Brain microvascular endothelial cell (primary cell): Measurements from ENCODE around the gene FOCAD.

ENCODE experiments used
- DNase-seq: peaks from one replicate; pipeline ENCODE4 v3.0.0-alpha.2; 2020
- H3K27ac ChIP-seq: fragments of 250-450 bp; sonication (Bioruptor Pico); 2 replicates; pipeline ENCODE4 v1.5.1; 2020; ENCODE audit warnings: mild to moderate bottlenecking, moderate library complexity
- H3K27me3 ChIP-seq: fragments of 250-450 bp; sonication (Bioruptor Pico); replicated peaks from 2 replicates; pipeline ENCODE4 v1.5.1; 2020; ENCODE audit warnings: mild to moderate bottlenecking
- H3K36me3 ChIP-seq: fragments of 250-450 bp; sonication (Bioruptor Pico); replicated peaks from 2 replicates; pipeline ENCODE4 v1.5.1; 2020; ENCODE audit warnings: mild to moderate bottlenecking
- H3K4me3 ChIP-seq: 2 replicates; pipeline ENCODE4 v1.5.1; 2011; ENCODE audit warnings: low read depth, mild to moderate bottlenecking, control low read depth, low read length, moderate library complexity
- in situ Hi-C: cut with HindIII; loops from 2 replicates; pipeline ENCODE4 v1.10.0; 2017; ENCODE audit warnings: low sequenced_read_pairs, low pct_ligation_motif_present
- TF ChIP-seq, protein P1 (sequence below): IDR thresholded peaks from 2 replicates; pipeline ENCODE4 v1.5.1; 2011; ENCODE audit warnings: low read depth, mild to moderate bottlenecking, moderate library complexity, low read length, control low read depth, inconsistent platforms; ENCODE audit errors: missing control alignments

Gene FOCAD

DNA sequence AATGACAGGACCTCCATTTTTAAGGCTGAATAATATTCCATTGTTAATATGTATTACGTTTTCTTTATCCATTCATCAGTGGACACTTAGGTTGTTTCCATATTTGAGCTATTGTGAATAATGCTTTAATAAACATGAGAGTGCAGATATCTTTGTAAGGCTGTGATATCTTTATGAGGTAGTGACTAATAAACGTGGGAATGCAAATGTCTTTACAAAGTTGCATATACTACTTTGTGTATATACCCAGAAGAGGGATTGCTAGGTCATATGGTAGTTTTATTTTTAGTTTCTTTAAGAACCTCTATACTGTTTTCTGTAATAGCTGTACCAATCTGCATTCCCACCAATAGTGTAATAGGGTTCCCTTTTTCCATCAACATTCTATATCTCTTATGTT, 148.7 kb downstream of the FOCAD start:
- TF ChIP-seq, protein P1, sequence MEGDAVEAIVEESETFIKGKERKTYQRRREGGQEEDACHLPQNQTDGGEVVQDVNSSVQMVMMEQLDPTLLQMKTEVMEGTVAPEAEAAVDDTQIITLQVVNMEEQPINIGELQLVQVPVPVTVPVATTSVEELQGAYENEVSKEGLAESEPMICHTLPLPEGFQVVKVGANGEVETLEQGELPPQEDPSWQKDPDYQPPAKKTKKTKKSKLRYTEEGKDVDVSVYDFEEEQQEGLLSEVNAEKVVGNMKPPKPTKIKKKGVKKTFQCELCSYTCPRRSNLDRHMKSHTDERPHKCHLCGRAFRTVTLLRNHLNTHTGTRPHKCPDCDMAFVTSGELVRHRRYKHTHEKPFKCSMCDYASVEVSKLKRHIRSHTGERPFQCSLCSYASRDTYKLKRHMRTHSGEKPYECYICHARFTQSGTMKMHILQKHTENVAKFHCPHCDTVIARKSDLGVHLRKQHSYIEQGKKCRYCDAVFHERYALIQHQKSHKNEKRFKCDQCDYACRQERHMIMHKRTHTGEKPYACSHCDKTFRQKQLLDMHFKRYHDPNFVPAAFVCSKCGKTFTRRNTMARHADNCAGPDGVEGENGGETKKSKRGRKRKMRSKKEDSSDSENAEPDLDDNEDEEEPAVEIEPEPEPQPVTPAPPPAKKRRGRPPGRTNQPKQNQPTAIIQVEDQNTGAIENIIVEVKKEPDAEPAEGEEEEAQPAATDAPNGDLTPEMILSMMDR: no peak
- Histone ChIP-seq H3K27ac (no peak overlapping the region), H3K27me3 (no peaks in the 10 kb centered on the region), H3K4me3 (no peak overlapping the region), H3K36me3 (no peaks in the 10 kb centered on the region)
- DNase-seq: no peak
- in situ Hi-C loops: no loop called here

DNA sequence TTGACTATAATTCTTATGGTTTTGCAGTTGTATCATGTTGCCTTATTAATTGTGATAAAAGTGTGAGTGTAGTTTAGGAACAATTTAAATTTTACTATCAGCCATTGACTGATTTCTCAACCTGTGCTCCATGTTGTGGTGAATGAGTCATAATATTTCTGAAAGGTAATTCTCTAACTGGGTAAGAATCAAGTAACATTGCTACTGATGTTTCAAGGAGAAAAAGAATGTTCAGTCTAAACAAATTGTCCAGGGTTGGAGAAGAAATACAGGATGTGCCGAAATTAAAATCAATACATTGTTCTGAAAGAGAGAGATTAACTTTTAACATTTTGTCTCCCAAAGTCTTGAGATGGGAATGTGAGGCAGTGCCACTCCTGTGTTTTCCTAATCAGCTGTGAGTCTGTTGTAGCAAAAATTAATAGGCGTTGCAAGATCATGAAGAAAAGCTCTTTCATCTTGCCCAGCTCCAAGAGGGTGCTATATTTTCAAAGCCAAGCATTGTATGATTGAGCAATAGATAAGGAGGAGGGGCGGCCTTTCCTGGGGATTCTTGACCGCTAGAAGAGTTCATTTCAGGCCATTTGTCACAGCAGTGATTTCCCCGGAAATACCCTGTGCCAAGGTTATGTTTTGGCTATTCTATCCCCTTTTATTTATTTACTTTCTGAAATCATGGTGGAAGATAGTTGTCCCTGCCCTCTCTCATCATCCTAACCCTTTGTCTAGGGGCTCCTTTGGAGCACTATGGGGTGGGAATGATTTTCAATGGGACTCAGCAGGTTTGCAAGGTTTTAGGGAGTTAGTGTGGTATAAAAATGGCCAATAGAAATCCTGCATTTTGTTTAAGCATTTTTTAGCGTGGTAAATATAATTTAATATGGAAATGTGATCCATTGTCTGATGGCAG, 151.6 kb downstream of the FOCAD start:
- TF ChIP-seq, protein P1: no peak
- in situ Hi-C loops: no loop called here
- peak; percentile 6 for DNase-seq
- Histone ChIP-seq H3K27me3 (no peaks in the 10 kb centered on the region), H3K36me3 (no peaks in the 10 kb centered on the region), H3K27ac (peak overlapping the region; percentile 35), H3K4me3 (no peak overlapping the region)

- in situ Hi-C loops: no loop called here
- Histone ChIP-seq H3K27me3 (no peaks in the 10 kb centered on the region), H3K27ac (no peak overlapping the region), H3K4me3 (no peak overlapping the region), H3K36me3 (no peaks in the 10 kb centered on the region)
- TF ChIP-seq, protein P1: no peak
- no peak for DNase-seq
These were observed 153.1 kb downstream of the FOCAD start for GRCh38 chr9:20837166-20837565.

DNA sequence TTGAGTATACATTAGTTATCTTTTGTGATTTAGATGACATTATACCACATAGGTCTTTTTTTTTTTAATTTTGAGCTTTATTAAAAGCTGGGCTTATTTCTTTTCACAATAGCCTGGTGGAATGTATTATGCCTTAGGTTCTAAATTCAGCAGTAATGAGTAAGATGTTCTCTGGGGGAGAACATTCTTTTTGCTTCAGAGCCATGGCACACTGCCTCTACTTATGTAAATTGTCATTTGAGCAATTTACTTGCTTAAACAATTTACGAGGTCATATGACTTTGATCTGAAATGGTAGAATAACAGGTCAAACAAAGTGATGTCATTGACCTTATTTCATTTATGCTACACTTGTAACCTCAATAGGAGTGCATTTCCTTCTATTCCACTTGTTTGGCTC, 154.2 kb downstream of the FOCAD start:
- in situ Hi-C loops: no loop called here
- no peak for DNase-seq
- TF ChIP-seq, protein P1: no peak
- no peak overlapping the region for H3K27ac ChIP-seq
- no peaks in the 10 kb centered on the region for H3K27me3 ChIP-seq
- H3K4me3 ChIP-seq: no peak overlapping the region
- no peaks in the 10 kb centered on the region for H3K36me3 ChIP-seq

DNA sequence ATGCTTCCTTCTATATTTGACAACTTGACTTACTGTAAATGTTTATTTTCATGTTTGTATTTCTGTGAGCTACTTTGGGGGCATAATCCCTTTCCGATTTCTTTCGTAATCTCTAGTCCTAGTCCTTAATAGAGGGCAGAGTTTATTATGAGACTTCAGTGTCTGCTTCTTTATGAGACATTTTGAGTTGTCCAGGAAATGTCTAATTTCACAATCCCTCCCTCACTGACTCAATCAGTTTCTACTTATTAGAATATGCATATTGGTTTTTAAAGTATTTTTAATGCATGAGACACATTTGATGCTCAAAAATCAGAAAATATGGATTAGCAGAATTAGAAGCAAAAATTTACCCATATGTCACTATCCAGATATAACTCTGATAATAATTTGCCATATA, 160.9 kb downstream of the FOCAD start:
- TF ChIP-seq, protein P1: no peak
- DNase-seq: no peak
- no peaks in the 10 kb centered on the region for H3K36me3 ChIP-seq
- no peaks in the 10 kb centered on the region for H3K27me3 ChIP-seq
- no peak overlapping the region for H3K4me3 ChIP-seq
- in situ Hi-C loops: no loop called here
- H3K27ac ChIP-seq: no peak overlapping the region
